GM18909 (cell line): ENCODE data around the gene DYNLL2.
"Not testable (repeated sequence)": the region's sequence is repeated elsewhere in the genome, so short reads cannot be mapped to it uniquely, and the experiment has no call there.

Source experiments
- ATAC-seq: cut with Tn5 transposase; IDR thresholded peaks from one replicate; pipeline ENCODE4 v1.9.1; 2021; ENCODE audit warnings: mild to moderate bottlenecking; ENCODE audit not compliant: unreplicated experiment, poor library complexity

DYNLL2 gene

DNA sequence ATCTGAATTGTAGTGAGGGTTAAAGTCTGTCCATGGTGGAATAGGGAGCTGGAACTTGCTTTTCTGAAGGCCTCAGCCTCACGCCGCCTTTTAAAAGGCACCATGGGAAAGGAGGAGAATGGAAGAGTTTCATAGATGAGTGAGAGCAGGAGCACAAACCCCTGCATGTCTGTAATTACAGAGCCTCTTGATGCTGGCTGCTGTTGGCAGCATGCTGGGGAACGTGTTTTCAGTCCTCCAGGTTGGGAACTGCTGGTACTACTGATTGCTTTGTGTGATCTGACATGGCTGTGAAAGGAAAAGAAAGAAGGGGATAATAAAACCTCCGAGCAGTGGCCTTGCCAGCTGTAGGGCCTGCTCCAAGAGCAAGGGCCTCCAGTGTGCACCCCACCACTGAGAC lies 16.8 kb upstream of the DYNLL2 start:
- ATAC-seq = no peak

GRCh38 chr17:58072862-58073261 lies 10.4 kb upstream of the DYNLL2 start:
- ATAC-seq = no peak

DNA sequence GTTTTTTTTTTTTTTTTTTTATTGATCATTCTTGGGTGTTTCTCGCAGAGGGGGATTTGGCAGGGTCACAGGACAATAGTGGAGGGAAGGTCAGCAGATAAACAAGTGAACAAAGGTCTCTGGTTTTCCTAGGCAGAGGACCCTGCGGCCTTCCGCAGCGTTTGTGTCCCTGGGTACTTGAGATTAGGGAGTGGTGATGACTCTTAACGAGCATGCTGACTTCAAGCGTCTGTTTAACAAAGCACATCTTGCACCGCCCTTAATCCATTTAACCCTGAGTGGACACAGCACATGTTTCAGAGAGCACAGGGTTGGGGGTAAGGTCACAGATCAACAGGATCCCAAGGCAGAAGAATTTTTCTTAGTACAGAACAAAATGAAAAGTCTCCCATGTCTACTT lies 10.0 kb upstream of the DYNLL2 start:
- not testable (repeated sequence) for ATAC-seq

- ATAC-seq = not testable (repeated sequence)
Observed at GRCh38 chr17:58074406-58074805, 8.8 kb upstream of the DYNLL2 start.

DNA sequence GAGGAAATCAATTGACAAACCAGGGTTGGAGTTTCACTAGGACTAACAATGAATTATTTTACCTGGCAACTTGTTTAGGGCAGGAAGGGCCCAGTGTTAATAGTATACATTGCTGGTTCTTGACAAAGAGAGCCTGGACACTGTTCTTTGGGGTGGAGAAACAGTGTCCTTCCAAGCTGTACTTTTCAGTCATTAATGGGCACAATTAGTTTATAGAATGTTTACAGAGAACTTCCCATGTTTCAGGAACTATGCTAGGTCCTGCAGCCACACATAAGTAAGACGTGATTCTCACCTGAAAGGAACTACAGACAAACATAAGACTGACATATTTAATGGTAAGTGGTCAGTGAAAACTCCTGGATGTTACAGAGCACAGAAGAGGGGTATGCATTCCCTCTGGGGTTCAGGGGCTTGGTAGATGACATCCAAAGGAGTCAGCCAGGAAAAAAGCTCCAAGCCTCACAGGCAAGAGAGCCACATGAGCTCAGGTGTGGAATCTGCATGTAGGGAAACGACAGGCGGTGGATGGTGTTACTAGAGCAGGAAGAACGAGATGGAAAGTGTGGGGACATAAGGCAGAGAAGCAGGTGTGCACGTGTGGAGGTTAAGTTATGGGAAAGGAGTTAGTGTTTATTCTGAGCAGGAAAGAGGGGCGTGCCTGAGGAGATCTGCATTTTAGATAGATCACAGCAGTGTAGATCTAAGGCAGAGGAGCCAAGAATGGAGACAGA lies 3.8 kb upstream of the DYNLL2 start:
- no peak for ATAC-seq

- ATAC-seq = no peak
Observed at GRCh38 chr17:58081646-58082340, 1.4 kb upstream of the DYNLL2 start.

DNA sequence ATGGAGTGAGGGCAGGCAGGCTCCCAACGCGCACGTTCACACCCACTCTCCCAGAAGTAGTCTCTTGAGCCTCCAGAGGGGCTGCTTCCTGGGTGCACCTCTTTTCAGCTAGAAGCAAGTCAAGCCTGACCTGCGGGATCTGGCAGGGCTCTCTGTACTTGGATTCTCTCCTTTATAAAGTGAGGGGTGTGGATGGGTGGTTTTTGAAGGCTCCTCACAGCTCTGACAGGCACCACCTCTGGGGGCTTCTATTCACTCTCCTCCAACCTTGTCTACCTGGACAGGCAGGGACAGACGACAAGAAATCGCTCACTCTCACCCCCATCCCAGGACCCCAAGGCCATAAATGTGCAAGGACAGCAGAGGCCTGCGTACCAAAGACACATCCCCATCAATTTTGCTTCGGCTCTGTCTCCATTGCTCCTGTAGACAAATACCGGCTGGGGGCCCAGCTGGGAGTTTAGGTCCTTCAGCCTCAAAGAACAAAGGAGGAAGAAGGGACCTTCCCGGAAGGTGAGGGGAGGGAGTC lies 814 bp upstream of the DYNLL2 start:
- ATAC-seq = no peak

DNA sequence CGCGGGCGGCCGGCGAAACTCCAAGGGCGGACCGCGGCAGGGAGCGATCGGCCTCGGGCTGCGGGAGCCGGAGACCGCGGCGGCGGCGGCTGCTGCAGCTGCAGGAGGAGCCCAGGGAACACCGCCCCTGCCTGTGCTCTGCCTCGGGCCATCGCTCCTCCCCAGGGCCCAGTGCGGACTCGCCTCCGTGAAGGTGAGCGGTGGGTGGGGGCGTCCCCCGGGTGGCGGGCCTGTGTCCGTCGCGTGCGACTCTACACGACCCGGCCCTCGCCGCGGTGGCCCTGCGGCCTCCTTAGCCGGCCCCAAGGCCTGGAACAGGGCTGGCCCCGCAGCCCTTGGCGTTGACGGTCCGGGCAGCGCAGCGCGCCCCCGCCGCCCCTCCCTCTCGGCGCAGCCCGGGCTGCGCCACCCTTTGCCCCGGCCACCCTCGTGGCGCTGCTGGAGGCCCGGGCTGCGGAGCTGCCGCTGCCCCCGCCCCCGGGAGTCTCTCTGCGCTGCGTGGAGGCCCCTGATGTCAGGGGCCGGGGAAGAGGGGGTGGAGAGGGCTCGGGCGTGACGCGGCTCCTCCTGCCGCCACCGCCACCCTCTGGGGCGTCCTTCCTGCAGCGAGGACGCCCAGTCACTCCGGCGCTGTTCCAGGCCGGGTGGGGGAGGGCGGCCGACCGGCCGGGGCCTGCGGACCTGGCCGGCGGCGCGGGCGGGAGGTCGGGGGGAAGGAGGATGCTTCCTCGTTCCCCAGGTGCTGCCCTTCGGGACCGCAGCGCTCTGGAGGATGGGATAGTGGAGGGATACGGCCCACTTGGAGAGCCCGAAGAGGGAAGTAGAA lies 485 bp downstream of the DYNLL2 start:
- ATAC-seq = peak; percentile 59

- ATAC-seq = no peak
Observed at GRCh38 chr17:58084317-58084981, 1.2 kb downstream of the DYNLL2 start.

DNA sequence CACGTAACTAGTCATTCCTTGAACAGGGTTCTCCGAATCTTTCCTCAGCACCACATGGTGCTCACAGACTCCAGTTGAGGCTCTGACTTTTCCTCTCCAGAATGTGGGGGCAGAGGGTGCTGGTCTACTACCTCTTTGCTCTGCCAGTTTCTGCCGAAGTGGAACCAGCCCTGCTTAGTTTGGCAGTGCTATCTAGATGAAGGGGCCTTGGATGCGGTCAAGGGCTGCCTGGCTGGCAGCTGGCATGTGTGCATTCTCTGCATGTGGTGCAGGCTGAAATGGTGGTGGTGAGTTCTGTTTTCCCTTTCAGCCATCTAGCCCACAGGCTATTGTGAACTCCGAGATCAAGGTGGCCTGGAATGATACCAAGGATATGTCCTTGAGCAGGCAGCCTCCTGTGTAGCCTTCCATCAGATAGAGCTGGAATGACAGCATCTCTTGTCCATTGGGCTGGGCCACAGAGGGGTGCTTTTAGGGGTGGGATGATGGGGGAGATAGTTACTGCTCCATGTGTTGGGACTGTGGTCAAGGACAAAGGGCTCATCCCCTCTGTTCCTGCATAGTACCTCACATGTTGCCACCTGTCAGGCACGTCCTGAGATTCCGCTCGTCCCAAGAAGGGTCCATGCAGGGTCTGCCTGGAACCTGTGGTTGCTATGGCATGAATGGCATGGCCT lies 2.0 kb downstream of the DYNLL2 start:
- ATAC-seq = no peak

DNA sequence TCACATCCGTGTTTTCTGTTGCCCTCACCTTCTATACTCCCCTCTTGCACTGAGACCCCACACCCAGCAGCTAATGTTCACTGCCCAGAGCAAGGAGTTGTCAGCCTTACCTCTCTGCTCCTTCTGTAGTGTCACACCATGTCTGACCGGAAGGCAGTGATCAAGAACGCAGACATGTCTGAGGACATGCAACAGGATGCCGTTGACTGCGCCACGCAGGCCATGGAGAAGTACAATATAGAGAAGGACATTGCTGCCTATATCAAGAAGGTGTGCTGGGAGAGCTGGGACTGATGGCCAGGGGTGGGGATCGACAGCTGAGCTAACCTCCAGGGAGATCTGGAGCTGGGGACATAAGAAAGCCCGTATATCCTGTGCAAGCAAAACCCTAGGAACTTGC lies 3.7 kb downstream of the DYNLL2 start:
- no peak for ATAC-seq

DNA sequence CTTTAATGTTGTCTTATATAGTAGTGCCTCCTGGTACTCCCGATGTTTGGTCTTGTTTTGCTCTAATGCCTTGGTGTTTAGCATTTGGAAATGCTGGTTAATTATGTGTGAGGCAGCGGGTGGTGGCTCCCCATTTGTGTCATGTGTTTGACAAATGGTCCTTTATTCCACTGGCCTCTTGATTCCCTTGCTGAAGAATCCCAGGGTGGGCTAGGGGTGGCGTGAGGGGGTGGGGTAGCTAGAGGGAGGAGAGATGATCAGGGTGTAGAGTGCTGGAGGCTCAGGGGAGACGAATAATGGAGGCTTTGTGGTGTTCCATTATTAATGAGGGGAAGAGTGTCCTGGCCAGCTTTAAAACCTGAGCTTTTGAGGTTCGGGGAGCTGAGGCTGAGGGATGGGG lies 5.4 kb downstream of the DYNLL2 start:
- no peak for ATAC-seq

- no peak for ATAC-seq
Observed at GRCh38 chr17:58089111-58089510, 5.9 kb downstream of the DYNLL2 start.

GRCh38 chr17:58091024-58091567 lies 7.9 kb downstream of the DYNLL2 start:
- no peak for ATAC-seq

GRCh38 chr17:58092101-58092796 lies 9.0 kb downstream of the DYNLL2 start:
- ATAC-seq = no peak

- ATAC-seq = no peak
Observed at GRCh38 chr17:58092797-58093385, 9.7 kb downstream of the DYNLL2 start.

GRCh38 chr17:58094118-58094517 lies 10.9 kb downstream of the DYNLL2 start:
- ATAC-seq = no peak

GRCh38 chr17:58096892-58097291 lies 13.7 kb downstream of the DYNLL2 start:
- ATAC-seq = no peak
